HEK293 (cell line): ENCODE data around the gene CDH22.

Source experiments
- CTCF ChIP-seq: fragments of 450-650 bp; formaldehyde crosslinking; IDR thresholded peaks from 2 replicates; pipeline ENCODE4 v1.5.1; 2016; ENCODE audit warnings: missing biosample characterization, missing genetic modification characterization
- OVOL3 ChIP-seq: fragments of 450-650 bp; formaldehyde crosslinking; IDR thresholded peaks from 2 replicates; pipeline ENCODE4 v1.5.1; 2016; ENCODE audit warnings: missing biosample characterization, missing genetic modification characterization
- PRDM6 ChIP-seq: fragments of 450-650 bp; formaldehyde crosslinking; IDR thresholded peaks from 2 replicates; pipeline ENCODE4 v1.5.1; 2017; ENCODE audit warnings: missing biosample characterization, missing genetic modification characterization
- ZBTB11 ChIP-seq: fragments of 450-650 bp; formaldehyde crosslinking; conservative IDR thresholded peaks from 2 replicates; pipeline ENCODE4 v1.5.1; 2016; ENCODE audit warnings: low read depth, missing biosample characterization, missing genetic modification characterization
- ZEB2 ChIP-seq: fragments of 450-650 bp; formaldehyde crosslinking; IDR thresholded peaks from 2 replicates; pipeline ENCODE4 v1.5.1; 2016; ENCODE audit warnings: missing biosample characterization, missing genetic modification characterization
- ZFHX2 ChIP-seq: fragments of 450-650 bp; formaldehyde crosslinking; conservative IDR thresholded peaks from 2 replicates; pipeline ENCODE4 v1.5.1; 2016; ENCODE audit warnings: missing biosample characterization, missing genetic modification characterization
- ZNF350 ChIP-seq: fragments of 450-650 bp; formaldehyde crosslinking; IDR thresholded peaks from 2 replicates; pipeline ENCODE4 v1.5.0; 2017; ENCODE audit warnings: missing biosample characterization, mild to moderate bottlenecking, missing genetic modification characterization
- ZNF37A ChIP-seq: fragments of 450-650 bp; IDR thresholded peaks from 2 replicates; pipeline ENCODE4 v1.5.1; 2018; ENCODE audit warnings: missing biosample characterization, missing genetic modification characterization
- ZNF549 ChIP-seq: fragments of 450-650 bp; IDR thresholded peaks from 2 replicates; pipeline ENCODE4 v1.5.1; 2018; ENCODE audit warnings: missing biosample characterization, missing genetic modification characterization, mild to moderate bottlenecking, inconsistent platforms, moderate library complexity

GRCh38 chr20:46200582-46201570 is 107.4 kb downstream of the CDH22 start:
- no peak for TF ChIP-seq OVOL3 (tag by site-specific recombination)
- TF ChIP-seq ZBTB11 (tag by site-specific recombination) = no peak
- no peak for TF ChIP-seq CTCF
- TF ChIP-seq ZNF549 (tag by site-specific recombination) = no peak
- no peak for TF ChIP-seq PRDM6 (tag by site-specific recombination)
- no peak for TF ChIP-seq ZNF350 (tag by site-specific recombination)
- no peak for TF ChIP-seq ZEB2 (tag by site-specific recombination)
- TF ChIP-seq ZFHX2 = no peak
- TF ChIP-seq ZNF37A = no peak
